Liver (tissue), 9 donors: Measurements from ENCODE around the gene FGFR3. TPM values are rescaled to one million over a fixed set of nuclear protein-coding genes. Genes with fewer than 3 reads are reported as not detected.
A peak's percentile ranks its signal among the peaks of the same experiment; 100 is the strongest.

Experiments used
- DNase-seq: peaks from one replicate; pipeline ENCODE4 v3.0.0-alpha.2; 2017; ENCODE audit warnings: low spot score
- H3K27ac ChIP-seq, 2 donors: one replicate each; pipeline ENCODE4 v1.7.0; 2013; ENCODE audit warnings: inconsistent platforms in 2 of 2, low read length in 2 of 2, control low read depth in 1 of 2, low read depth in 1 of 2, mild to moderate bottlenecking in 1 of 2
- H3K27me3 ChIP-seq, 4 donors: one replicate each; pipeline versions ENCODE4 v1.6.1 to v1.7.0; 2013; ENCODE audit warnings: low read length in 3 of 4, inconsistent platforms in 1 of 4, mild to moderate bottlenecking in 1 of 4, moderate library complexity in 1 of 4; ENCODE audit not compliant: control insufficient read depth in 4 of 4, insufficient read depth in 4 of 4
- H3K36me3 ChIP-seq, 4 donors: one replicate each; pipeline versions ENCODE4 v1.6.1 to v1.7.0; 2013; ENCODE audit warnings: low read length in 3 of 4, mild to moderate bottlenecking in 3 of 4, low read depth in 1 of 4, moderate library complexity in 1 of 4; ENCODE audit not compliant: control insufficient read depth in 4 of 4, insufficient read depth in 3 of 4
- H3K4me1 ChIP-seq, 4 donors: one replicate each; pipeline versions ENCODE4 v1.6.1 to v1.7.0; 2013; ENCODE audit warnings: low read length in 3 of 4, mild to moderate bottlenecking in 3 of 4, moderate library complexity in 1 of 4; ENCODE audit not compliant: control insufficient read depth in 4 of 4, insufficient read depth in 4 of 4
- H3K4me3 ChIP-seq, 3 donors: one replicate each; pipeline versions ENCODE4 v1.6.1 to v1.7.0; 2013; ENCODE audit warnings: low read length in 3 of 3, control low read depth in 1 of 3, low read depth in 1 of 3, mild to moderate bottlenecking in 1 of 3
- H3K9ac ChIP-seq, 2 donors: one replicate each; pipeline ENCODE4 v1.7.0; 2013; ENCODE audit warnings: low read length in 2 of 2, mild to moderate bottlenecking in 2 of 2, moderate library complexity in 2 of 2, control low read depth in 1 of 2, low read depth in 1 of 2
- H3K9me3 ChIP-seq, 4 donors: one replicate each; pipeline versions ENCODE4 v1.6.1 to v1.7.0; 2013; ENCODE audit warnings: low read length in 3 of 4; ENCODE audit not compliant: control insufficient read depth in 4 of 4
- CTCF ChIP-seq: fragments of 150-350 bp; IDR thresholded peaks from 2 replicates; pipeline ENCODE4 v1.5.1; 2017; ENCODE audit warnings: improper control_type of control experiment, low read depth, low read length; ENCODE audit not compliant: missing input control
- EGR1 ChIP-seq, 2 donors: IDR thresholded peaks; 2 replicates each; pipeline ENCODE4 v1.6.1; 2016 to 2018; ENCODE audit warnings: antibody characterized with exemption in 2 of 2, low read depth in 2 of 2
- FOXA1 ChIP-seq: IDR thresholded peaks from 2 replicates; pipeline ENCODE4 v1.6.1; 2016; ENCODE audit warnings: antibody characterized with exemption
- GABPA ChIP-seq, 2 donors: IDR thresholded peaks in 1 of 2; conservative IDR thresholded peaks in 1 of 2; 2 replicates each; pipeline ENCODE4 v1.6.1; 2016; ENCODE audit warnings: antibody characterized with exemption in 2 of 2, mild to moderate bottlenecking in 1 of 2, moderate library complexity in 1 of 2
- HNF4A ChIP-seq, 2 donors: conservative IDR thresholded peaks; 2 replicates each; pipeline ENCODE4 v1.6.1; 2016; ENCODE audit warnings: antibody characterized with exemption in 2 of 2, mild to moderate bottlenecking in 2 of 2
- JUND ChIP-seq, 2 donors: IDR thresholded peaks; 2 replicates each; pipeline ENCODE4 v1.6.1; 2016; ENCODE audit warnings: antibody characterized with exemption in 2 of 2
- MAX ChIP-seq: IDR thresholded peaks from 2 replicates; pipeline ENCODE4 v1.6.1; 2016; ENCODE audit warnings: antibody characterized with exemption
- NR2F2 ChIP-seq: IDR thresholded peaks from 2 replicates; pipeline ENCODE4 v1.6.1; 2016; ENCODE audit warnings: antibody characterized with exemption
- RAD21 ChIP-seq, 2 donors: IDR thresholded peaks; 2 replicates each; pipeline ENCODE4 v1.6.1; 2016; ENCODE audit warnings: antibody characterized with exemption in 2 of 2, mild to moderate bottlenecking in 2 of 2
- REST ChIP-seq: IDR thresholded peaks from 2 replicates; pipeline ENCODE4 v1.6.1; 2016; ENCODE audit warnings: antibody characterized with exemption, mild to moderate bottlenecking
- RXRA ChIP-seq, 2 donors: IDR thresholded peaks; 2 replicates each; pipeline ENCODE4 v1.6.1; 2017 to 2018; ENCODE audit warnings: antibody characterized with exemption in 2 of 2, mild to moderate bottlenecking in 1 of 2
- SP1 ChIP-seq: IDR thresholded peaks from 2 replicates; pipeline ENCODE4 v1.6.1; 2018; ENCODE audit warnings: antibody characterized with exemption, mild to moderate bottlenecking
- YY1 ChIP-seq: IDR thresholded peaks from 2 replicates; pipeline ENCODE4 v1.6.1; 2016; ENCODE audit warnings: antibody characterized with exemption, mild to moderate bottlenecking
- ZBTB33 ChIP-seq: IDR thresholded peaks from 2 replicates; pipeline ENCODE4 v1.6.1; 2016; ENCODE audit warnings: antibody characterized with exemption
- WGBS: extraction: QIAGEN DNeasy Blood & Tissue Kit; methylation state at CpG from one replicate; pipeline ENCODE4 v1.1.7; 2013; 5-methylcytosine and 5-hydroxymethylcytosine counted together
- polyA plus RNA-seq, 2 donors: library from polyadenylated mRNA; stranded (reverse) in 1 of 2; unstranded in 1 of 2; fragments of 200-250 nt in 1 of 2; fragments of >200 nt in 1 of 2; fragmentation: Nextera tagmentation in 1 of 2; extraction: Ambion mirVana in 1 of 2; gene quantifications; one replicate each; pipeline versions ENCODE4 v1.2.1 to v1.2.3, GENCODE V29; 2013 to 2015
- total RNA-seq, 2 donors: library from RNA; depleted of rRNA; stranded (reverse); fragments of >200 nt; gene quantifications; one replicate each; pipeline ENCODE4 v1.2.3, GENCODE V29; 2014
- donor health status: healthy.
- donor health status: healthy.
- donor health status: healthy.
- donor health status: healthy.
- donor health status: healthy.

Gene FGFR3
- total and polyA plus RNA-seq, 4 donors: 5.6 to 40.0 (median 29.1) TPM

GRCh38 chr4:1763070-1763549 is 30.0 kb upstream of the FGFR3 start:
- Histone ChIP-seq H3K4me3 (peak overlapping the region in 1 of 3 donors; percentile 19), H3K9me3 (no peaks in the 10 kb centered on the region), H3K27me3 (no peaks in the 10 kb centered on the region), H3K9ac (no peak overlapping the region), H3K4me1 (peaks cover 0 to 5% (median 3%) of the 10 kb centered on the region in 4 donors), H3K36me3 (no peaks in the 10 kb centered on the region), H3K27ac (no peak overlapping the region)
- DNase-seq: no peak
- WGBS: 41% methylated on average over 31 of the region's 31 CpGs
- TF ChIP-seq RXRA (IDR thresholded peaks at IDR 0.05) (no peak), CTCF (no peak), MAX (no peak), SP1 (no peak), REST (no peak), YY1 (no peak), GABPA (IDR thresholded peaks at IDR 0.05 in 1 of 2, conservative IDR thresholded peaks at IDR 0.05 in 1 of 2) (no peak), ZBTB33 (no peak), NR2F2 (no peak), JUND (IDR thresholded peaks at IDR 0.05) (no peak), HNF4A (conservative IDR thresholded peaks at IDR 0.05) (no peak), EGR1 (IDR thresholded peaks at IDR 0.05; ENCODE audit: low read depth in 2 of 2) (no peak)

- no peaks in the 10 kb centered on the region for H3K36me3 ChIP-seq
- DNase-seq: no peak
- H3K9ac ChIP-seq: no peak overlapping the region
- no peak overlapping the region for H3K27ac ChIP-seq
- WGBS: 19% methylated on average over 36 of the region's 36 CpGs
- H3K9me3 ChIP-seq: no peaks in the 10 kb centered on the region
- TF ChIP-seq FOXA1 (no peak), EGR1 (IDR thresholded peaks at IDR 0.05; ENCODE audit: low read depth in 2 of 2) (no peak), JUND (IDR thresholded peaks at IDR 0.05) (no peak), RAD21 (IDR thresholded peaks at IDR 0.05) (peak in 1 of 2 donors; percentile 23), SP1 (no peak), YY1 (no peak), CTCF (peak; percentile 20), RXRA (IDR thresholded peaks at IDR 0.05) (no peak)
- no peaks in the 10 kb centered on the region for H3K27me3 ChIP-seq
- peak overlapping the region in 1 of 3 donors; percentile 19 for H3K4me3 ChIP-seq
- peaks cover 0 to 5% (median 3%) of the 10 kb centered on the region in 4 donors for H3K4me1 ChIP-seq
Measured at GRCh38 chr4:1763550-1764080, 29.5 kb upstream of the FGFR3 start.
